ENCODE data around the gene EMC9. TPM values are rescaled to one million over a fixed set of nuclear protein-coding genes. Genes with fewer than 3 reads are reported as not detected.

EMC9 gene
- total RNA-seq, 4 donors from 2014 or later: 6.3 to 15.3 (median 10.0) TPM

DNA sequence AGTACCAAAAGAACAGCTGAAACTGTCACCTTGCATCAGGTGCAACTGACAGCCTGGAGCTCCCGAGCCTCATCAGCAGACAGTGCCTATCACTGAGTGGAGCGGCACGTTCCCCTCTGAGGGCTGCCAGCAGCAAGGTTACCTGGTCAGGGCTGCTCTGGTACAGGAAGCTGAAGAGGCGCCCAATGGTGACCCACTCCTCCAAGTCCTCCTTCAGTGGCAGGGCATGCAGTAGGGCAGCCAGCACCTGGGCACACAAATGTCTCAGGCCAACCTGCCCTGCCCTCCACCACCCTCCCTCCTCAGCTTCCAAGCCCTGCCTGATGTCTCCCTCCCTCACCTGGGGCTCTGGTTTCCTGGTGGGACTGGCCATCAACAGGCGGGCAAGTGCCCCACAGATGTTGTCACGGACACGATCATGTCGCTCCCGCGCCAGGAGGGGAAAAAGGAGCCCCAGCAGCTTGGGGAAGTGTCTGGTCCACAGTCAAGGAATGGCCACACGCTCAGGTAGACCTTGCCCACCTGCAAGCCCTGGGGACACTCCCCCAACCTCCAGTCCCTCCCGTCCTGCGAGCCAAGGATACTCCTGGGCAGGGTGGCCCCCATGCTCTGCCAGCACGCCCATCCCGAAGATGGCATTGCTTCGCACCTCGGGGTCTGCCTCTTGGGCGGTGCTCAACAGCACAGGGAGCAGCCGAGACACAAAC, 40.1 kb upstream of the EMC9 start:
- ATAC-seq (ENCODE audit: low FRiP score) (no peak), DNase-seq (ENCODE audit: low spot score) (no peak)
- TF ChIP-seq, protein P1, sequence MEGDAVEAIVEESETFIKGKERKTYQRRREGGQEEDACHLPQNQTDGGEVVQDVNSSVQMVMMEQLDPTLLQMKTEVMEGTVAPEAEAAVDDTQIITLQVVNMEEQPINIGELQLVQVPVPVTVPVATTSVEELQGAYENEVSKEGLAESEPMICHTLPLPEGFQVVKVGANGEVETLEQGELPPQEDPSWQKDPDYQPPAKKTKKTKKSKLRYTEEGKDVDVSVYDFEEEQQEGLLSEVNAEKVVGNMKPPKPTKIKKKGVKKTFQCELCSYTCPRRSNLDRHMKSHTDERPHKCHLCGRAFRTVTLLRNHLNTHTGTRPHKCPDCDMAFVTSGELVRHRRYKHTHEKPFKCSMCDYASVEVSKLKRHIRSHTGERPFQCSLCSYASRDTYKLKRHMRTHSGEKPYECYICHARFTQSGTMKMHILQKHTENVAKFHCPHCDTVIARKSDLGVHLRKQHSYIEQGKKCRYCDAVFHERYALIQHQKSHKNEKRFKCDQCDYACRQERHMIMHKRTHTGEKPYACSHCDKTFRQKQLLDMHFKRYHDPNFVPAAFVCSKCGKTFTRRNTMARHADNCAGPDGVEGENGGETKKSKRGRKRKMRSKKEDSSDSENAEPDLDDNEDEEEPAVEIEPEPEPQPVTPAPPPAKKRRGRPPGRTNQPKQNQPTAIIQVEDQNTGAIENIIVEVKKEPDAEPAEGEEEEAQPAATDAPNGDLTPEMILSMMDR (IDR thresholded peaks at IDR 0.05): no peak

DNA sequence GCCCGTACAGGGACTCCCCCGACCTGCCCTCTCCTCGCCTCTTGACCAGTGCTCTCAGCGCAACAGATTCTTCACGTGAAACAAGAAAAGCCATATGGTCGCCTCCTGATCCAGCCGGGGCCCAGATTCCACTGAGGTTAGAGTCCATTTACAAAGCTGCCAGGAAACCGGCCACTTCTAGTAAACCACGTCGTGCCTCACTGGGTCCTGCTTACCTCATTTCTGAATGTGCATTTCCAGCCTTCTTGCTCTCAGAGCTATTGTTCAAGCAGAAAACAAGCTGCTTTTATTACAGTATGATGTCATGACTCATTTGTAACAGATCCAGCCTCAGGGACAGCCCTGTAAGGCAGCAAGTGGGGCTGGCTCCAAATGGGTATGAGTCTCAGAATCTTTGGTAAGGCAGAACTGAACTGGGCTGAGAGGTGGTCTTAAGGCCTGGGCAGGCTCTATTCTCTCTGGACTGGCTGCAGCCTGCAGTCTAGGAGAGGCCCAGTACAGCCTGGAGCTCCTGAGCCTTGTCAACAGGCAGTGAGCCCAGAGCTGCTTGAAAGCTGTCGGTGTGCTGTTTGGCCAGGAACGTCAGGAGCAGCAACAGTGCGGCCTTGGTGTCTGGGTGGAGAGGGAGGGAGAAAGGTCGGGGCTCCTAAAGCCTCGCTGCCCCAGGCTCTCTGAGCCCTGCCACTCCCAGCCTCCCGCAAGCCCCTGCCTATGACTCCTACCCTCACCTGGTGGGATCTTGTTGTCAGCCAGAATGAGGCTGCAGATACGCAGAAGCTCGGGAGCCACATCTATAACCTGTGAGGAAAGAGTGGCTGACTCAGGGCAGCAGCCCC, 38.8 kb upstream of the EMC9 start:
- DNase-seq (ENCODE audit: low spot score) (no peak), ATAC-seq (ENCODE audit: low FRiP score) (peak; percentile 20)
- TF ChIP-seq, protein P1 (IDR thresholded peaks at IDR 0.05): no peak

- ATAC-seq (ENCODE audit: low FRiP score) (no peak), DNase-seq (ENCODE audit: low spot score) (no peak)
- TF ChIP-seq, protein P1 (IDR thresholded peaks at IDR 0.05): no peak
These were observed 38.0 kb upstream of the EMC9 start for GRCh38 chr14:24179294-24179960.

DNA sequence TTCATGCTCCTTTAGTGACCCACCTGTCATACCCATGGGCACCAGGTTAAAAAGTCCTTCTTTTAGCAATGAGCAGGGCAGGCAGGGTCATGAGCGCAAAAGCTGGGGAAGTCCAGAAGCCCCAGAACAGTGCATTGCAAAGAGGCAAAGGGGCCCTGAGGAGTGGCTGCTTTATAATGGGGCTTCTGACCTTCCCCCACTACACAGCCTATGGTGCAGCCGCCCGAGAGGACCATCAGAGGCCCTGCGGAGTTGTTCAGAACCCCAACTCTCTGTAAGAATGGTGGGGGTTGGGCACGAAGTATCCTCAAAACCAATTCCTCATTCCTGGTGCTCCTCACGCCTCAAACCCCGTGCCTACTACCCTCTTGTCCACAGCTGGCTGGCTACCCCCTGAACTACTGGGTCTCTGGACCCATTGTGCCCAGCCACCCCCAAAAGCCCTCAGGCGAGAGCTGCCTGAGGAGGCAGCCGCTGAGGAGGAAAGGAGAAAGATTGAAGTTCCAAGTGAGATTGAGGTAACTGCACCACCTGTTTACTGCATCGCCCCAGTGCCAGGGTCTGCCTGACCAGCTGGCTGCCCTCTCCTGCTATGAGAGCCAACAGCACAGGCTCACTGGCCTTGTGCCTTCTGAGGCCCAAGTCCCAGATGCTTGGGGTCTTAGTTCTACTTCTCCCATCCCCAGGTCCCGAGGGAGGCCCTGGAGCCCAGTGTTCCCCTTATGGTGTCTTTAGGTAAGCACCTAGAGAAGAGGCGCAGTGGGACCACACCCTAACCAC, 37.2 kb upstream of the EMC9 start:
- DNase-seq (ENCODE audit: low spot score) (no peak), ATAC-seq (ENCODE audit: low FRiP score) (no peak)
- TF ChIP-seq, protein P1 (IDR thresholded peaks at IDR 0.05): no peak

- no peak for ATAC-seq (ENCODE audit: low FRiP score)
- TF ChIP-seq, protein P1 (IDR thresholded peaks at IDR 0.05): no peak
- no peak for DNase-seq (ENCODE audit: low spot score)
These were observed 36.5 kb upstream of the EMC9 start for GRCh38 chr14:24177891-24178290.

GRCh38 chr14:24177041-24177825, 35.8 kb upstream of the EMC9 start:
- DNase-seq (ENCODE audit: low spot score) (no peak), ATAC-seq (ENCODE audit: low FRiP score) (no peak)
- TF ChIP-seq, protein P1 (IDR thresholded peaks at IDR 0.05): no peak
